Upper lobe of left lung (tissue), 4 donors: ENCODE data around the gene RFTN1.

Experiments used
- POLR2A ChIP-seq, 4 donors: fragments of 450-650 bp; IDR thresholded peaks; one replicate each; pipeline ENCODE4 v1.5.1; 2016 to 2017; ENCODE audit warnings: antibody characterized with exemption in 4 of 4, mild to moderate bottlenecking in 2 of 4
- POLR2AphosphoS5 ChIP-seq, 2 donors: sonication (generic); formaldehyde crosslinking; IDR thresholded peaks; one replicate each; pipeline ENCODE4 v1.5.1; 2017; ENCODE audit warnings: antibody characterized with exemption in 2 of 2
- TF ChIP-seq, protein P1 (sequence below), 6 experiments: fragments of 450-650 bp in 4 of 6; fragments of 200-600 bp in 2 of 6; sonication (generic) in 2 of 6; IDR thresholded peaks; one replicate each; pipeline ENCODE4 v1.5.1; 2016 to 2019; ENCODE audit warnings: antibody characterized with exemption in 6 of 6

DNA sequence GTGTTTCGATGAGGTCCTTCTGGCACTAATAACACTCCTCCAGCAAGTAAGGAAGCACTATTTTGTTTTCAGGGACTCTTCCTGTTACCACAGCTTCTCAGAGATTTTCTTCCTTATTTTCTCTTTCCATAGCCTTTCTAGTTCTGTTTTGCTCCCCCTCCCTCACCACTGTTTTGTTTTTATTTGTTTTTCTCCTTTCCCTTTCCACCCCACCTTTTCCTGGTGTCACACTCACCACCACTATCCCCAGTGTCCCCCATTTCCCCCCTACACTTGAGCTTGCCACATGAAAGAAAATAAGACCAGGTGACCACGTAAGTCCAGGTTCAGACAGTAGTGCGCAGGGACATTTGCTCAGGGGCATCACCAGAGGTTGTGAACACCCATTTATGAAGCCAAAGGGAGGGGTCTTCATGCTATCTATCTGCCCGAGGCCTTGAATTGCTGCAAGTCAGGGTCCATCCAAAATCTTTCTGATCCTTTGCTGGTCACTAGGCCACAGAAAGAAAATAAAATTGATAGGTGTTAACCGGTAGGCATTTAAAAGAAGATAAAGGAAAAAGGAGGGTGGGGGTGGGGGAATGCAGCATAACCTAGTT is 1.4 kb upstream of the RFTN1 start:
- TF ChIP-seq, protein P1, sequence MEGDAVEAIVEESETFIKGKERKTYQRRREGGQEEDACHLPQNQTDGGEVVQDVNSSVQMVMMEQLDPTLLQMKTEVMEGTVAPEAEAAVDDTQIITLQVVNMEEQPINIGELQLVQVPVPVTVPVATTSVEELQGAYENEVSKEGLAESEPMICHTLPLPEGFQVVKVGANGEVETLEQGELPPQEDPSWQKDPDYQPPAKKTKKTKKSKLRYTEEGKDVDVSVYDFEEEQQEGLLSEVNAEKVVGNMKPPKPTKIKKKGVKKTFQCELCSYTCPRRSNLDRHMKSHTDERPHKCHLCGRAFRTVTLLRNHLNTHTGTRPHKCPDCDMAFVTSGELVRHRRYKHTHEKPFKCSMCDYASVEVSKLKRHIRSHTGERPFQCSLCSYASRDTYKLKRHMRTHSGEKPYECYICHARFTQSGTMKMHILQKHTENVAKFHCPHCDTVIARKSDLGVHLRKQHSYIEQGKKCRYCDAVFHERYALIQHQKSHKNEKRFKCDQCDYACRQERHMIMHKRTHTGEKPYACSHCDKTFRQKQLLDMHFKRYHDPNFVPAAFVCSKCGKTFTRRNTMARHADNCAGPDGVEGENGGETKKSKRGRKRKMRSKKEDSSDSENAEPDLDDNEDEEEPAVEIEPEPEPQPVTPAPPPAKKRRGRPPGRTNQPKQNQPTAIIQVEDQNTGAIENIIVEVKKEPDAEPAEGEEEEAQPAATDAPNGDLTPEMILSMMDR (IDR thresholded peaks at IDR 0.05) = no peak
- no peak for TF ChIP-seq POLR2A (IDR thresholded peaks at IDR 0.05)
- no peak for TF ChIP-seq POLR2AphosphoS5 (IDR thresholded peaks at IDR 0.05)
